WI38 (cell line): ENCODE results near the gene FZD7.

ENCODE experiments used
- H3K4me3 ChIP-seq: 2 replicates; pipeline ENCODE4 v1.5.1; 2011; ENCODE audit warnings: low read depth, mild to moderate bottlenecking, control low read depth, low read length
- CTCF ChIP-seq: IDR thresholded peaks from 2 replicates; pipeline ENCODE4 v1.5.1; 2012; ENCODE audit warnings: low read depth, mild to moderate bottlenecking, control low read depth, low read length

Gene FZD7

GRCh38 chr2:202014318-202014717 is 19.3 kb upstream of the FZD7 start:
- TF ChIP-seq CTCF, result no peak
- no peak overlapping the region for H3K4me3 ChIP-seq

- H3K4me3 ChIP-seq, result no peak overlapping the region
- no peak for TF ChIP-seq CTCF
Measured at GRCh38 chr2:202014759-202015211, 18.9 kb upstream of the FZD7 start.

GRCh38 chr2:202015471-202015870 is 18.2 kb upstream of the FZD7 start:
- TF ChIP-seq CTCF, result no peak
- H3K4me3 ChIP-seq, result no peak overlapping the region

- H3K4me3 ChIP-seq, result no peak overlapping the region
- no peak for TF ChIP-seq CTCF
Measured at GRCh38 chr2:202016579-202017227, 17.0 kb upstream of the FZD7 start.

- no peak overlapping the region for H3K4me3 ChIP-seq
- TF ChIP-seq CTCF, result no peak
Measured at GRCh38 chr2:202017940-202018339, 15.7 kb upstream of the FZD7 start.

GRCh38 chr2:202018950-202019349 is 14.7 kb upstream of the FZD7 start:
- no peak for TF ChIP-seq CTCF
- H3K4me3 ChIP-seq, result no peak overlapping the region

- TF ChIP-seq CTCF, result no peak
- no peak overlapping the region for H3K4me3 ChIP-seq
Measured at GRCh38 chr2:202019689-202020450, 13.8 kb upstream of the FZD7 start.
